Head of caudate nucleus (tissue), 42 donors: ENCODE data around the gene TSR3.

ENCODE experiments used
- DNase-seq, 42 donors: peaks; one replicate each; pipeline versions ENCODE4 v3.0.0 to v3.0.0-alpha.2; 2020 to 2021; ENCODE audit warnings: mixed read lengths in 7 of 42
- intact Hi-C: fragments of 100-400 bp; cut with DNase I; formaldehyde crosslinking; loops from one replicate; pipeline ENCODE4 v1.15.0; 2022

TSR3 gene

GRCh38 chr16:1342526-1343427, 8.9 kb downstream of the TSR3 start:
- intact Hi-C loops = no loop called here

DNA sequence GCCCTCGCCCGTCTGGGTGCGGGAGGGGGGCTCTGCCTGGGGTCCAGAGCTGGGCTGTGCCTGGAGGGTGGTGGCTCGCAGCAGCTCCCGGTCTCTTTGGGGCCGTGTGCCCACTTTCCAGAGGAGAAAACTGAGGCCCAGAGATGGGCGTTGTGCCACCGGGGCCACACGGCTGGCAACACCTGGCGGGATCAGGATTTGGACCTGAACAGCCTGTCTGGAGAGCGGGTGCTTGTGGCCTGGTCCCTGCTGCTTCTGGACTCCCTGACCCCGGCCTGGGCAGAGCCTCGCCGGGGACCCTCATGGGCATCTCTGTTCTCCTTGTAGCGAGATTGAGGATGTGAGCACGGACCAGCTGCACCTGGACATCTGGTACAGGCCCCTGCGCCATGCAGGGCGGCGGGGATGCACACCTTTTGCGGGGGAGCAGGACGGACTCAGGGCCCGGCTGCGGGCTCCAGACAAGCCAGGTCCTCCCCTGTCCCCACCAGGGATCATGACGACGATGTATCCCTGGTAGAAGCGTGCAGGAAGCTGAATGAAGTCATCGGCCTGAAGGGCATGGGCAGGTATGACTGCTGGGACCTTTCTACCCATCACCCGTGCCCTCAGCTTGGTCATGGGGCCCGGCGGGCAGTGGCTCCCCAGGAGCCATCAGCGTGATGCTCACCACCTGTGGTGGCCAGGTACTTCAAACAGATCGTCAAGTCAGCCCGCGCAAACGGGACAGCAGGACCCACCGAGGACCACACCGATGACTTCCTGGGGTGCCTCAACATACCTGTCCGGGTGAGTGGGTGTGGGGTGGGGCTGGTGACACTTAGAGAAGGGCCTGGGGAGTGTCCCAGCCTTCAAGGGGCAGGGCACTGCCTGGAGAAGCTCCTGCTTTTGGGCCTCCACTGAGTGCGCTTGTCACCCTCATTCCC, 9.9 kb downstream of the TSR3 start:
- intact Hi-C loops = no loop called here
- DNase-seq = no peak

More at GRCh38 chr16:1342526-1343427, 8.9 kb downstream of the TSR3 start:
- DNase-seq = peak; percentile 65 to 93 (median 83)

DNA sequence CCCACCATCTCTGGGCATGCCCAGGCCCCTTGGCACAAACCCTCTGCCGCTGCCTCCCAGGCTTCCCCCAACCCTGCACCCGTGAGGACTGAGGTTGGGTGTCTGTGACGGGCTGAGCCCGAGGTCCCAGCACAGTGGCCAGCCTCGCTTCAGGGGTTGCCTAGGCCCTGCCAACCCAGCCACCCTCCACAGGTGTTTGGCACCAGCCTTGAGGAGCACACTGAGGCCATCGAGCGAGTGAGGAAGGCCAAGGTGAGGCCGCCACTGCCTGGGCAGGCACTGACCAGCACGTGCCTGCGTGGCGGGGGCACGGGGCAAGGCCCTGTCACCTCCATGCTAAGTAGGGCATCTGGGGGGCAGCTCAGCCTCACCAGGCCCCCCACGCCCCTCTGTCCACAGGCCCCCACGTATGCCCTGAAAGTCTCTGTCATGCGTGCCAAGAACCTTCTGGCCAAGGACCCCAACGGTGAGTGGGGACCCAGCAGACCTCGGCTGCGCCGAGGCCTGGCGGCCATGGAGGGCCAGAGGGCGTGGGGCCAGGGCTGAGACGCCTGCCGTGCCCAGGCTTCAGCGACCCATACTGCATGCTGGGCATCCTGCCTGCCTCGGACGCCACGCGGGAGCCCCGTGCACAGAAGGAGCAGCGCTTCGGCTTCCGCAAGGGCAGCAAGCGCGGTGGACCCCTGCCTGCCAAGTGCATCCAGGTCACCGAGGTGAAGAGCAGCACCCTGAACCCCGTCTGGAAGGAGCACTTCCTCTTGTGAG, 10.8 kb downstream of the TSR3 start:
- intact Hi-C loops = no loop called here
- no peak for DNase-seq

DNA sequence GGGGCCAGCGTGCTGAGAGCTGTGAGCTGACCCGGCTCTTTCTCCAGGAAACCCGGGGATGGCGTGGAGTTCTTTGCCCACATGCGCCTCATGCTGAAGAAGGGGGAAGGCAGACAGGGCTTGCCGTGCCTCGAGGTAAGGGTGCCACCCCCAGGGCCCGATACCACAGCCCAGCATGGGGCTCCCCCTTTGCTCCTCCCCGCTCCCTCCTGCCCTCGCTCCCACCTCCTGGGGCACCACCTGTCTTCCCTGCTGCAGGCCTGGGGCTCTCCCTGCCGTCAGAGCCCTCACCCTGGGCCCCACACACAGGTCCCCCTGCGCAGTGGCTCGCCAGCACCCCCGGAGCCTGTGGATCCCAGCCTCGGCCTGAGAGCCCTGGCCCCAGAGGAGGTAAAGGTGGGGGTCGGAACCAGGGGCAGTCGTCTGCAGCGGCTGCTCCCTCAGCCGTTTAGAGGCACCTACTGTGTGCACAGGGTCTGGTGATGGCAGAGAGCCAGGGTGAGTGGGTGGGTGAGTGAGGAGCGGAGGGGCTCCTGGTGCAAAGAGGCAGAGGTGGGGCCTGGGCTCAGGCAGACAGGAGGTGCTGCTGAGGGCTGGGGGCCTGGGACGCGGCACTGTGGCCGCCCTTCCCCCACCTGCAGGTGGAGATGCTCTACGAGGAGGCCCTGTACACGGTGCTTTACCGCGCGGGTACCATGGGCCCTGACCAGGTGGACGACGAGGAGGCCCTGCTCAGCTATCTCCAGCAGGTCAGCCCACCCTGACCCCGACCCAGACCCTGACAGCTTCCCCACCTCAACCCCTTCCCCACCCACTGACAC, 12.6 kb downstream of the TSR3 start:
- DNase-seq = no peak
- intact Hi-C loops = no loop called here

- intact Hi-C loops = no loop called here
- DNase-seq = no peak
Measured at GRCh38 chr16:1338119-1338730, 13.5 kb downstream of the TSR3 start.

DNA sequence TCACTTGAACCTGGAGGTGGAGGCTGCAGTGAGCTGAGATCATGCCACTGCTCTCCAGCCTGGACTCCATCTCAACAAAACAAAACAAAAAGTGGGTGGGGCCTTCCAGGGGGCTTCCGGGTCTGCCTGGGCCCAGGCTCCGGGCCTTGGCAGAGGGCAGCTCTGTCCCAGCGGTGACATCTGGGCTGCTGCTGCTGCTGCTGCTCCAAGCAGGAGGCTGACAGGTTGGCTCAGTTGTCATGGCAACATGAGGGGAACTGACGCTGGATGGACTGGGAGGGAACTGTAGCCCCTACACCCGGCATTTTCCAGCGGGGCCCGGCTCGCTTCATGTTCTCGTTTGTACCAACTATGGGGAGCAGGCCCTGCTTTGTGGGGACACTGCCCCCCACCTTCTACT, 14.2 kb downstream of the TSR3 start:
- DNase-seq = no peak
- intact Hi-C loops = no loop called here

- DNase-seq = no peak
- intact Hi-C loops = no loop called here
Measured at GRCh38 chr16:1336619-1337018, 15.1 kb downstream of the TSR3 start.

DNA sequence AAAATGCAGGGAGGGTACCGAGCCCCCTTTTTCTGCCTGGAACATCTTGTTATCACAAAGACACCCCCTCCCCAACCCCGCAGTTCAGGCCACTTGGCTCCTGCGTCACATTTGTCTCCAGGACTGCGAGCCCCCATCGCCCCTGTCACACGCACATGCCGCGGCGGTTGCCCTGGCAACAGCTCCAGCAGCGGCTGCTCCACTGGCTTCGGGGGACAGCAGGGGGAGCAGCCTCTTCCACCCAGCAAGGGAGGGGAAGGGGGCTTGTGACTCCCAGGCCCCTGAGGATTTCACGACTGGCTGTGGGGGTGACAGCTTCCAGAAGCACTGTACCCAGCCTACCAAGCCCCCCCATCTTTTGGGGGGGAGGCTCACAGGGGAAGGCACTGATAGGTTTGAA, 15.7 kb downstream of the TSR3 start:
- DNase-seq = peak in 38 of 42 donors; percentile 24 to 72 (median 50)
- intact Hi-C loops = loop anchor here (2.0 kb wide), 1 partner anchor 25 kb away; no protein-coding TSS in a partner anchor

DNA sequence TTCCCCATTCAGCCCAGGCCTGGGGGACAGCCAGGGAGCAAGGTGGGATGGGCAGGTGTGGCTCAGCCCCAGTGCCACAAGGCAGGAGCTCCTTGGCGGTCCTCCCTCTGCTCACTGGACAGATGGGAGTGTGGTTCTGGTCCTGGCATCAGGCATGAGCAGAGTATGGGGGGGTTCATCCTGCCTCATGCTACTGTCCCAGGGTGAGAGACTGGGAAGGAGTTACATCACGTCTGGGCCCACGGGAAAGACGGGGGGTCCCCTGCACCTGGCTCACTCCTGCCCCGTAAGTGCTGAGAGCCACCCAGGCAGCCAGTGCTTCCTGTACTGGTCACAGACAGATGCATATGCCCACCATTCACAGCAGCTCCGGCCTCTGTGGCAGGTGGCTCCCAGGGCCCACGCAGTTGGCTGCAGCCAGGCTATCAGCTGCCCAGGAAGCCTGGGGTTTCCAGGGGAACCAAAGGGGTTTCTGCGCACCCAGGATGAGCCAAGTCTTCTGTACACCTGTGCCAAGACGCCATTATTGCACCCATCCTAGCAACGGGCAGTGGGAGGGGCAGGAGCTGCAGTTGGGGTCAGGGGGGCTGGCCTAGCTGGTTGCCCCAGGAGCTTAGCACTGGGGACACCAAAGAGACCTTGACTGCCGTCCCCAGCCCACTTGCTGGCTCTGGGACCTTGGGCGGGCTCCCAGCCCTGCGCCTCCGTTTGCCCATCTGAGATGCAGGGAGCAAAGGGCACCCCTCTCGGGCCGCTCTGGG, 16.3 kb downstream of the TSR3 start:
- DNase-seq = peak in 16 of 42 donors; percentile 12 to 71 (median 34)
- intact Hi-C loops = loop anchor here (2.0 kb wide), 1 partner anchor 25 kb away; no protein-coding TSS in a partner anchor

GRCh38 chr16:1334739-1335138, 16.9 kb downstream of the TSR3 start:
- intact Hi-C loops = loop anchor here (2.0 kb wide), 1 partner anchor 24 kb away; no protein-coding TSS in a partner anchor

DNA sequence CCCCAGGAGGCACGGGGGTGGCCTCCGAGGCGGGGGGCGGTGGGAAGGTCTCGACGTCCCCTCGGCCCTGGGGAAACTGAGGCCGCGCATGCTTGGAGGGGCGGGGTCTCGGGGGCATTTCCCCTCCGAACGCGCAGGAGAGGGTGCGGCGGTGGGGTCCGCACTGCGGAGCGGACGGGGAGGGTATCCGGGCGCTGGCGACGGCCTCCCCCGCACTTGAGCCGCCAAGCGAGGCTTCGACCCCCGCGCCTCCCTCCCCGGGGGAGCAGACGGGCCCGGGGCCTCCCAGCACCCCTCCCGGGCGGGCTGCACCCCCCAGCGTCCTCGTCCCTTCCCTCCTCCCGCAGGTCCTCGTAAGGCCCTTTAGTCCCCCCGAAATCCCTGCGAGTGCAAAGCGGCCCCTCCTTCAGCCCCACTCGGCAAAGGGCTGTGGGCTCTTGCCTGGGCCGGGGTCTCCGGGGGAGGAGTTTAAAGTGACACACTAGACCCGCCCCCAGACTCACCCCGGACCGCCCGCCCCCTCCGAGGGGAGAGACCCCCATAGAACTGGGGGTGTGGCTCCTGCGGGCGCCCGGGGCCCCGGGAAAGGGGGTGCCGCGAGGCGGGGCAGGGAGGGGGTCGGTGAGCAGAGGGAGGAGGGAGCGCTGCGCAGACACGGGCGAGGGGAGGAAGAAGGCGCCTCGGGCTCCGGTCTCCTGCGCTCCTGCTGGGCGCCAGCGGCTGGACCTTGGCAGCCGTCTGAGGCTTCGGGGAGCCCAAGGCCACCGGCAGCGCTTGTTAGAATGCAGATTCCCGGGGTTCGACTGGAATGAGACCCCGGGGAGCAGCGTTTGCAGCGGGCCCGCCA, 17.6 kb downstream of the TSR3 start:
- no peak for DNase-seq
- intact Hi-C loops = loop anchor here (2.0 kb wide), 1 partner anchor 23 kb away; no protein-coding TSS in a partner anchor

More at GRCh38 chr16:1334739-1335138, 16.9 kb downstream of the TSR3 start:
- no peak for DNase-seq

DNA sequence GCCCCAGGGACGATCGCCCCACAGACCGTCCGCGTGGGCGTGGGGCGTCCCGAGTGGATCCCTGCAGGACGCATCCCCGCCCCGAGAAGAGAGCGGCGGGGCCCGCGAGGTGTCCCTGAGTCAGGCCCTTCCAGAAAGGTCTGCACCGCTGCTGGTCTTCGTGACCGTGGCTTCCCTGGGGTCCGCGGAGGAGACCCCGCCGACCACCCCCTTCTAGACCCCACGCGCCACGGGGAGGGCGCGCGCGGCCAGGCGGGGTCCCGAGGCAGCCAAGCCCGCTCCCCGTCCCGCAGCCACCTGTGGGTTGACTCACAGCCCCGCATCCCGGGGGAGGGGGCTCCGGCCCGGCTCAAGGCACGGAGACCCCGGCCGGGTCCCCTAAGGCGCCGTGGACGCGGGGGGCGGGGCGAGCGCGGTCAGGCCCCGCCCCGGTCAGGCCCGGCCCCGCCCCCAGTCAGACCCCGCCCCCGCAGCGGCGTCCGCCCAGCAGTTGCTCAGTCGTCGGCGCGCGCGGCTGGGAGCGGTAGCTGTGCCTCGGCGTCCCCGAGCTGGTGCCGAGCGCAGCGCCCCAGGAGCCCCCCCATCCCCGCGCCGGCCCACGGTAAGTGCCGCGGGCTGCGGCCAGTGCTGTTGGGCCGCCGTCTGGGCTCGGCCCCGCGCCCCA, 18.4 kb downstream of the TSR3 start, which contains the start of gene BAIAP3:
TSS of gene BAIAP3 (plus strand) at position 497 of the 664 bp plus-strand sequence. CDS start 4,905 bp downstream, outside the sequence.
- peak in 11 of 42 donors; percentile 21 to 61 (median 48) for DNase-seq
- intact Hi-C loops = no loop called here

GRCh38 chr16:1332618-1333148, 19.0 kb downstream of the TSR3 start:
- DNase-seq = no peak
- intact Hi-C loops = no loop called here

GRCh38 chr16:1331712-1332617, 19.7 kb downstream of the TSR3 start:
- DNase-seq = peak in 2 of 42 donors; percentile 32 to 34
- intact Hi-C loops = no loop called here
